ENCODE measurements around the gene CYP17A1. TPM values are rescaled to one million over a fixed set of nuclear protein-coding genes. Genes with fewer than 3 reads are reported as not detected.

Gene CYP17A1
- total and polyA plus RNA-seq, 2 experiments from 2014 or later = not detected

GRCh38 chr10:102808380-102808779 is 28.8 kb downstream of the CYP17A1 start:
- H3K36me3 Mint-ChIP-seq (ENCODE audit: low read depth) = peaks cover 13% of the 10 kb centered on the region
- Histone ChIP-seq H3F3A (replicated peaks; ENCODE audit: low read depth) (peaks cover 5% of the 10 kb centered on the region), H3K4me1 (ENCODE audit: insufficient read depth) (peaks cover 13% of the 10 kb centered on the region), H2AFZ (no peak overlapping the region), H3K27me3 (ENCODE audit: insufficient read depth) (no peaks in the 10 kb centered on the region), H3K4me3 (no peak overlapping the region), H3K36me3 (ENCODE audit: insufficient read depth) (no peaks in the 10 kb centered on the region), H4K20me1 (replicated peaks; ENCODE audit: insufficient read depth) (no peaks in the 10 kb centered on the region), H3K27ac (ENCODE audit: low read depth) (peak overlapping the region; percentile 21; the same call in 1 of the 2 replicates), H3K9me2 (ENCODE audit: insufficient read depth) (no peaks in the 10 kb centered on the region; the same call in 1 of the 2 replicates), H3K4me2 (no peak overlapping the region), H3K79me2 (replicated peaks; ENCODE audit: insufficient read depth) (no peaks in the 10 kb centered on the region)
- no peak overlapping the region; the same call in 2 of the 3 replicates for H3K4me3 Mint-ChIP-seq
- DNase-seq (ENCODE audit: low spot score) = no peak
- H3K4me1 Mint-ChIP-seq = peaks cover 23% of the 10 kb centered on the region
- H3K9me3 Mint-ChIP-seq = peaks cover 5% of the 10 kb centered on the region; the same call in 2 of the 3 replicates
- peaks cover 6% of the 10 kb centered on the region for H3K27me3 Mint-ChIP-seq (ENCODE audit: insufficient read depth, low read depth, poor library complexity)
- ATAC-seq = peak; percentile 60
- H3K27ac Mint-ChIP-seq = peak overlapping the region; percentile 89
- TF ChIP-seq EZH2phosphoT487 (IDR thresholded peaks at IDR 0.05; ENCODE audit: unreplicated experiment) (no peak), REST (IDR thresholded peaks at IDR 0.05; ENCODE audit: unreplicated experiment) (no peak), CREB1 (CRISPR knock-in tag; IDR thresholded peaks at IDR 0.05; ENCODE audit: low read depth) (no peak), ZNF331 (CRISPR knock-in tag; IDR thresholded peaks at IDR 0.05; ENCODE audit: low read depth) (no peak), ZNF114 (CRISPR knock-in tag; IDR thresholded peaks at IDR 0.05) (no peak)

- ATAC-seq (no peak), DNase-seq (ENCODE audit: low spot score) (no peak)
- Histone ChIP-seq H3K36me3 (ENCODE audit: insufficient read depth) (no peaks in the 10 kb centered on the region), H3K4me3 (no peak overlapping the region), H3F3A (replicated peaks; ENCODE audit: low read depth) (peaks cover 20% of the 10 kb centered on the region), H4K20me1 (replicated peaks; ENCODE audit: insufficient read depth) (no peaks in the 10 kb centered on the region), H3K27me3 (ENCODE audit: insufficient read depth) (no peaks in the 10 kb centered on the region), H3K79me2 (replicated peaks; ENCODE audit: insufficient read depth) (no peaks in the 10 kb centered on the region), H3K27ac (ENCODE audit: low read depth) (peak overlapping the region; percentile 99), H3K4me1 (ENCODE audit: insufficient read depth) (peaks cover 45% of the 10 kb centered on the region), H3K9me2 (ENCODE audit: insufficient read depth) (no peaks in the 10 kb centered on the region; the same call in 1 of the 2 replicates), H3K4me2 (no peak overlapping the region), H2AFZ (no peak overlapping the region)
- H3K27me3 Mint-ChIP-seq (ENCODE audit: insufficient read depth, low read depth, poor library complexity) = peaks cover 13% of the 10 kb centered on the region
- H3K4me3 Mint-ChIP-seq = no peak overlapping the region
- H3K36me3 Mint-ChIP-seq (ENCODE audit: low read depth) = peaks cover 12% of the 10 kb centered on the region
- H3K27ac Mint-ChIP-seq = peak overlapping the region; percentile 50
- H3K9me3 Mint-ChIP-seq = peaks cover 5% of the 10 kb centered on the region; the same call in 2 of the 3 replicates
- peaks cover 56% of the 10 kb centered on the region for H3K4me1 Mint-ChIP-seq
- TF ChIP-seq JUNB (IDR thresholded peaks at IDR 0.05; ENCODE audit: unreplicated experiment) (no peak), ZNF462 (CRISPR knock-in tag; IDR thresholded peaks at IDR 0.05) (no peak), STAT1 (IDR thresholded peaks at IDR 0.05; ENCODE audit: unreplicated experiment) (no peak), POLR2AphosphoS5 (IDR thresholded peaks at IDR 0.05; ENCODE audit: low read depth) (no peak), ZNF114 (CRISPR knock-in tag; IDR thresholded peaks at IDR 0.05) (no peak), NANOG (IDR thresholded peaks at IDR 0.05; ENCODE audit: borderline replicate concordance) (no peak), CREB1 (CRISPR knock-in tag; IDR thresholded peaks at IDR 0.05; ENCODE audit: low read depth) (no peak), ZNF331 (CRISPR knock-in tag; IDR thresholded peaks at IDR 0.05; ENCODE audit: low read depth) (no peak), EZH2phosphoT487 (IDR thresholded peaks at IDR 0.05; ENCODE audit: unreplicated experiment) (no peak)
These were observed 32.7 kb downstream of the CYP17A1 start for GRCh38 chr10:102804382-102805055.
